ENCODE results near the gene LCA5. TPM values are rescaled to one million over a fixed set of nuclear protein-coding genes. Genes with fewer than 3 reads are reported as not detected.

The LCA5 gene
- total and polyA plus RNA-seq, 2 donors (not counting 3 experiments of a cell fraction or from before 2014, with no cell fraction given): 0.57 to 4.2 TPM

- dilution Hi-C loops (cut with MboI; ENCODE audit: extremely low pct_ligation_motif_present, low sequenced_read_pairs): no loop called here
- H3K27ac ChIP-seq (ENCODE audit: insufficient read depth, low read depth, low read length): no peak overlapping the region
Observed at GRCh38 chr6:79543411-79543810, 6.2 kb upstream of the LCA5 start.

More at GRCh38 chr6:79543411-79543810, 6.2 kb upstream of the LCA5 start:
- peaks cover 31% of the 10 kb centered on the region for H3K4me1 ChIP-seq (ENCODE audit: control insufficient read depth, extremely low read depth, insufficient read depth, low read length)
- peaks cover 4% of the 10 kb centered on the region for H3K79me2 ChIP-seq (ENCODE audit: control insufficient read depth, insufficient read depth, low read length)
- no peak for FAIRE-seq
- intact Hi-C loops (cut with micrococcal nuclease): no loop called here
- no TSS peak for BruUV-seq (replicated peaks)
- H2AFZ ChIP-seq (ENCODE audit: low read depth, low read length): no peak overlapping the region
- H3K4me2 ChIP-seq (ENCODE audit: insufficient read depth, low read length): no peak overlapping the region
- H3K27me3 ChIP-seq (ENCODE audit: control insufficient read depth in 2 of 2, insufficient read depth in 2 of 2, low read length in 2 of 2): no peaks in the 10 kb centered on the region
- H3K9ac ChIP-seq (replicated peaks; ENCODE audit: extremely low read depth, insufficient read depth, low read length): no peak overlapping the region
- H3K36me3 ChIP-seq (ENCODE audit: control insufficient read depth in 2 of 2, extremely low read depth in 1 of 2, insufficient read depth in 2 of 2, low read length in 2 of 2): no peaks in the 10 kb centered on the region
- ChIA-PET POLR2A (no interaction called here), CTCF (no interaction called here)
- TF ChIP-seq GATA2 (IDR thresholded peaks at IDR 0.05; ENCODE audit: insufficient read depth, insufficient read length, low read depth, low read length): no peak
- no peak for TF ChIP-seq JUN (IDR thresholded peaks at IDR 0.05; ENCODE audit: borderline replicate concordance, insufficient read depth, insufficient read length, low read depth)
- TF ChIP-seq MYC (IDR thresholded peaks at IDR 0.05; ENCODE audit: low read depth, low read length): no peak
- no peak for TF ChIP-seq FOS (IDR thresholded peaks at IDR 0.05; ENCODE audit: borderline replicate concordance, insufficient read depth, low read length)
- TF ChIP-seq CTCF (IDR thresholded peaks at IDR 0.05; ENCODE audit: extremely low read depth in 1 of 2, insufficient read depth in 1 of 2, low read depth in 1 of 2, low read length in 2 of 2): no peak
- TF ChIP-seq MAX (IDR thresholded peaks at IDR 0.05; ENCODE audit: insufficient read depth, insufficient read length): no peak
- no peak for TF ChIP-seq POLR2AphosphoS5 (IDR thresholded peaks at IDR 0.05; ENCODE audit: insufficient read depth, low read depth, low read length)
- TF ChIP-seq EZH2 (IDR thresholded peaks at IDR 0.05; ENCODE audit: borderline replicate concordance, low read depth, low read length, severe bottlenecking): no peak
- no peak for TF ChIP-seq POLR2A (IDR thresholded peaks at IDR 0.05; ENCODE audit: low read depth, low read length)
- H4K20me1 ChIP-seq (replicated peaks; ENCODE audit: control insufficient read depth, extremely low read depth, insufficient read depth, low read length): no peaks in the 10 kb centered on the region
- H3K9me1 ChIP-seq (replicated peaks; ENCODE audit: control insufficient read depth, extremely low read depth, insufficient read depth, low read length): no peaks in the 10 kb centered on the region
- H3K9me3 ChIP-seq (replicated peaks; ENCODE audit: control insufficient read depth, insufficient read depth, low read length): no peaks in the 10 kb centered on the region
- no peak for DNase-seq (ENCODE audit: low read depth, low spot score)
- H3K4me3 ChIP-seq (replicated peaks in 1 of 3; ENCODE audit: insufficient read depth in 1 of 3, low read depth in 1 of 3, low read length in 3 of 3): no peak overlapping the region

Data from endothelial cell of umbilical vein (primary cell).